GM19240 (cell line): ENCODE measurements around the gene JMJD8.

Experiments
- DNase-seq: peaks from one replicate; pipeline ENCODE4 v3.0.0; 2011; ENCODE audit warnings: low spot score; ENCODE audit not compliant: insufficient read length

JMJD8 gene

GRCh38 chr16:709566-710499 lies 25.7 kb upstream of the JMJD8 start:
- no peak for DNase-seq

- DNase-seq = no peak
These were observed 24.8 kb upstream of the JMJD8 start for GRCh38 chr16:708959-709358.

GRCh38 chr16:708019-708418 lies 23.9 kb upstream of the JMJD8 start:
- DNase-seq = no peak

- no peak for DNase-seq
These were observed 23.0 kb upstream of the JMJD8 start for GRCh38 chr16:707062-707538.

DNA sequence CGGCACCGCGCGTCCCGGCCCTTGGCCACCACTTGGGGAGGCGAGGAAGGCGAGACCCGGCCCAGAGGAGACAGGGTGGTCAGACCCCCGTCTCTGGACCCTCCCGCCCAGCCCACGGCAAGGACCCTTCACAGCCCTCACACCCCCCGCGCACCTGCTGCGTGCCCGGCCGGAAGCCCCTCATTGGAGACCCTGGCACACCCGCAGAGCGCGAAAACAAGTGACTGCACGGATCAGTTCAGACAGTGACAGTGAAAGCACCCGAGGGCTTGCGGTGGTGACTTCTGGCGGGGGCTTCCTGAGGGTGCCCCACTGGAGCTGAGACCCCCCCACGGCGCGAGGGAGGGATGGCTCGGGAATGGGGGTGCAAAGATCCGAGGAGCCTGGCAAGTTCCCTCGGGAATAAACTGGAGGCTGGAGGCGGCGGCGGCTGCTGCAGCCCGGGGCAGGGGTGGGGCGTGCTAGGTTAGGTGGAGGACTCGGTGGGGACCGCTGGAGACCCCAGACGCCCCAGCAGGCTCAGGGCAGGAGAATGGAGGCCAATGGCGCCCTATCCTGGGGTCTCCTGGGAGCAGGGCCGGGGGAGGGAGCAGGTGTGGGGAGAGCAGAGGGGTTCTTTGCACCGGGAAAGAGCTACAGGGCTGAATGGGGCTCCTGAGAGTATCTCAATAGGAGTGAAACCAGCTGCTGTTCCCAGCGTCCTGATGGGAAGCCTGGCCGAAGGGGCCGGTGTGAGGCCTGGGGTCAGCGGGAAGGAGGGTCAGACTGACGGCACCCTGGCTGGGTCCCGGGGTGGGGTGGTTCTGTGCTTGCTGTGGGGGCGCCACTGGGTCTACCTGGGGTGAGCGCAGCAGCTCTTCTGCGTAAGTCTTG lies 22.3 kb upstream of the JMJD8 start:
- no peak for DNase-seq

DNA sequence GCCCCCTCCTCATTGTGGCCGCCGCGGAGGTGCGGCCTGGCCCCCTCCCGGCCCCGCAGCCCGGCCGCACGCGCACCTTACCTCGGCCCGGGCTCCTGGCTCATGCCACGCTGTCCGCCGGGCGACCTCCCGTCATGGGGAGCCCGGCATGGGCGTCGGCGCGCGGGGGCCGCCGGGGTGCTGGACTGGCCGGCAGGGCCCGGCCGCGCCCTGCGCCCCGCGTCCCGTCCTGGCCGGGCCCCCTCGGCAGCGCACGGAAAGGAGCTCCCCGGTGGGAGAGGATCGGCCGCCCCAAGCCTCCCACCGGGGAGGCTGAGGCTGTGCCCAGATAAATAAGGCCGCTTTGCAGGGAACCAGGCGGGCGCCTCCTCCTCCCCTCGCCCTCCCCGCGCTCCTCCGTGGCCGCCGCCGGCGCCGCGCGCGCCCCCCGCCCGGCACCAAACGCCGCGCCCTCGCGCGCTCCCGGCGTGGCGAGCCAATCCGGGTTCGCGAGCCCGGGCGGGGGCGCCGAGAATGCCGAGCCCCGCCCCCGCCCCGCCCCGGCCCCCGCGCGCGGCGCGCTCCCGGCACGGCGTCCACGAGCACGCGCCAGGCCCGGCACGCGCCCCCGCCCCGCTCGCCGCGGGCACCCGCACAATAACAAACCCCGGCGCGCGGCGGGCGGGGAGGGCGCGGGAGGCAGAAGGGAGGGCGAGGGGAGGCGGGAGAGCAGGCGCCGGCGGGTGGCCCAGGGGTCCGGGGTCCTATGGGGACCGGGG lies 21.5 kb upstream of the JMJD8 start, which contains the start of gene FBXL16:
Gene FBXL16 (minus strand): TSS at position 371 of the 758 bp plus-strand sequence. CDS start 8,396 bp downstream, outside the sequence.
- no peak for DNase-seq

GRCh38 chr16:704552-705380 lies 20.6 kb upstream of the JMJD8 start:
- DNase-seq = no peak

GRCh38 chr16:704047-704446 lies 19.9 kb upstream of the JMJD8 start:
- DNase-seq = no peak

GRCh38 chr16:703406-703805 lies 19.3 kb upstream of the JMJD8 start:
- DNase-seq = no peak

GRCh38 chr16:702341-702740 lies 18.2 kb upstream of the JMJD8 start:
- DNase-seq = no peak

DNA sequence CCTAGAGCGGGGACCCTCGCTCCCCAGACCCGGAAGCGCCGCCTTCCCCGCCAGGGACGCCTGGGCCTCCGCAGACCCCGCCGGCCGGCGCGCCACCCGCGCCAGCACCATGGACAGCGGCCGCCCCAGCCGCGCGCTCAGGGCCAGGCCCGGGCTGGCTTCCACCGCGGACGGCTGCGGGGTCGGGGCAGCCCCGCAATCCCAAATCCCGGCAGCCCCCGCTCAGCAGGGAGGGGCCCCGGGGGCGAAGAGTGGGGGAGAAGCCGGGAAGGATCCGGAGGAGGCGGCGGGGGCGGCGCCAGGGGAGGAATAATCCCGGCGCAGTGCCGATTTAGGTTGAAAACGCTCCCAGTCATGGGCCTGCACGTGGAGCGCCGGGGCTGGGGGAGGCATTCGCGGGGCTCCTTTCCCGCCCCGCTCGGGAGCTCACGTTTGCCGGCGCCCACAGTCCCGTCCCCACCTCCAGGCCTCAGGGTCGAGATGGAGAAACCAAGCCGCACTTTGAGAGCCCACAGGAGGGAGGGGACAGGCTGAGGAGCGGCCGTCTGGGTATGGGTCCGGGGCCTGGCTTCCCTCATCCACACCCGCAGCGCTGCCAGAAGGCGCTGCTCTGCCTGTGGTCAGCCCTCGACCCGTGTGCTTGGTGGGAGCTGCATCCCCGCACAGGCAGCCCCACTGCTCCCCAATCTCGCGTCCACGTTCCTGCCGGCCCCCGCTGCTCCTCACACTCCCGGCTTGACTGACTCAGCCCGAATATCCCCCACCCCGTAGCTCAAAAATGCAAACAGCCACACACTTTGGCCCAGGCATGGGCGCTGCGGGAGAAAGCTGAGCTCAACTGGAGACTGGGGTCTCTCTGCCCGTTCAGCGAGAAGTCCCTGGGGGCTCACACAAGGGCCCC lies 16.8 kb upstream of the JMJD8 start:
- no peak for DNase-seq

DNA sequence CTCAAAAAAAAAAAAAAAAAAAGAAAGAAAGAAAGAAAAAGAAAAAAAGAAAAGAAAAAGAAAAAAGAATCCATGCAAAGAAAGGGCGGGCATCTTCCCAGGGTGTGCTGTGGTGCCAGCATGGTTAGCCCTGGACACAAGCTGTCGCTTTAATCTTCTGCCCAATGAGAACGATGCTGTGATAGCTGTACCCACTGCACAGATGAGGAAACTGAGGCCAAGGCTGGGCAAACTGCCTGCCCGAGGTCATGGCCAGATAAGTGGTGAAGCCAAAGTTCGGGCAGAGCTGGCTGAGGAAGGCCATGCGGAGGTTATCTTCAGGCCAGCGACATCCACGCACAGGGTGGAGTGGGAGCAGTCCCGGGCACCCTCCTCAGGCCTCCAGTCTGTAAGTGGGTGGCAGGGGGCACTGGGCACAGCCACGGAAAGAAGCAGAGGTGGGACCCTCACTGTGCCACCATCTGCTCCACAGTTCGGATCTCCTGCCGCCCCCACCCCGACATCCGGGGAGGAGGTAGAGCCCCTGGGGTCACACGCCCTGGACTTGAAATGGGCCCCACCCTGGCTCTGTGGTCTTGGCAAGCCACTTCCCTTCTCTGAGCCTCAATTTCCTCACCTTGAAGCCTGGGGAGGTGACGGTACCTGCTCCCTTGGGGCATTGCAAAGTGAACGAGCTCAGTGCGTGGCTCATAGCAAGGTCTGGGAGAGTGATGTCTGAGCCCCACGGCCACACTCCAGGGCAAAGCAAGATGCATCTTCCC lies 15.0 kb upstream of the JMJD8 start:
- no peak for DNase-seq

GRCh38 chr16:695355-696089 lies 11.4 kb upstream of the JMJD8 start:
- no peak for DNase-seq

DNA sequence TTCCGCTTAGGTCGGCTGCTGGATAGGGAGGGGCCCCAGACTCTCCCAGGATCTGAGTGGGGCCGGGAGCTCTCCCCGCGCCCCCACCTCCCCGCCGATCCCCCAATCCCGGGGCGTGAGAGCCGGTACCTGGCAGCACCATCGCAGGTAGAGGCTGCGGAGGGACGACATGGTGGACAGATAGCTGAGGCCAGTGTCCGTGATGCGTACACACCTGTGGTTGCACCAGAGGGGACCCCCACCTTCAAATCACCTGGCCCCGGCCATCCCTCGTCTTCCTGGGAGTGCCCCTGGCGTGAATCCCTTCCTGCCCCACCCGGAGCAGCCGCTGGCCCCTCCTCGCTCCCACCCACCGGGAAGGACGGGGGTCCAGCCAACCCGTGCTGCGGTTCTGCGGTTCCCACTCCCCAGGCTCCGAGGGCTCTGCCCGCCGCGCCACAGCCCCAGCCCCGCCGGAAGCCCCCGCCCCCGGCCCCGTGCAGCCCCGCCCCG lies 10.8 kb upstream of the JMJD8 start:
- DNase-seq = no peak

GRCh38 chr16:694187-694862 lies 10.2 kb upstream of the JMJD8 start:
- DNase-seq = no peak

DNA sequence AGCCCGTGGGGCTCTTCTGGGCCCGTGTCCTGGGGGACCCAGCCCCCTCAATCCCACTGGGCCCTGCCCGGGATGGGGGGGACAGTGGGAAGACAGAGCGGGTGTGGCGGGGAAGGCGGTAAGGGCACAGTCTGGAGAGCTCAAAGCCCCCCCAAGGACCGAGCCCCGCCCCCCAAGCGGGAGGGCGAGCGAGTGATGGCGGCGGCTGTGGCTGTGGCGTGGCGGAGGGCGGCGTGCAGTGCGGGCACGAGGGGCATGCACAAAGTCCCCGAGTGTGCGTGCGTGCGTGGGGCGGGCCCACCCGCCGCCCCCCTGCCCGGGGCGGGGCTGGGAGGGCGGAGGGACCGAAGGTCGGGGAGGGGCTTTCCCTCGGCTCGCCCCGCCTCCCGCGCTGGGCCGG lies 9.6 kb upstream of the JMJD8 start:
- no peak for DNase-seq

GRCh38 chr16:693364-693763 lies 9.2 kb upstream of the JMJD8 start:
- DNase-seq = no peak
